H1 (cell line): Measurements from ENCODE around the gene TLE2. TPM values are rescaled to one million over a fixed set of nuclear protein-coding genes. Genes with fewer than 3 reads are reported as not detected.

Experiments used
- CBX5 ChIP-seq: fragments of 300-800, 300-1000 bp; sonication (generic); IDR thresholded peaks from 2 replicates; pipeline ENCODE4 v1.7.1; 2016; ENCODE audit warnings: antibody characterized with exemption, low read length, low read depth
- FOSL1 ChIP-seq: IDR thresholded peaks from 2 replicates; pipeline ENCODE4 v1.6.1; 2011; ENCODE audit warnings: mild to moderate bottlenecking, low read depth, low read length, moderate library complexity; ENCODE audit not compliant: insufficient read depth
- GTF2F1 ChIP-seq: IDR thresholded peaks from 2 replicates; pipeline ENCODE4 v1.6.1; 2012; ENCODE audit warnings: low read depth, low read length, improper control_type of control experiment, borderline replicate concordance
- HDAC6 ChIP-seq: IDR thresholded peaks from one replicate; pipeline ENCODE4 v1.7.1; 2012; ENCODE audit warnings: low read depth, mild to moderate bottlenecking, inconsistent platforms, low read length, moderate library complexity
- JUND ChIP-seq: IDR thresholded peaks from 2 replicates; pipeline ENCODE4 v1.6.1; 2011; ENCODE audit warnings: mild to moderate bottlenecking, improper control_type of control experiment, low read length
- polyA plus RNA-seq, 7 experiments: library from polyadenylated mRNA; depleted of rRNA in 3 of 7; stranded (reverse) in 5 of 7; unstranded in 2 of 7; fragments of >200 nt in 5 of 7; fragments of 200-250 nt in 2 of 7; gene quantifications; 1 replicate in 5 of 7; 2 replicates in 1 of 7; 4 replicates in 1 of 7; pipeline versions ENCODE4 v1.2.1 to v1.2.3, GENCODE V29; 2011 to 2013; ENCODE audit warnings: missing spikeins in 2 of 7, mixed read lengths in 2 of 7
- total RNA-seq: library from RNA; stranded (reverse); fragmentation: NEBNext Ultra II Directional; extraction: Animal tissue kit (Norgen Biotek cat#: 25700); gene quantifications from 2 replicates; pipeline ENCODE4 v1.2.1, GENCODE V29; 2021
- TF ChIP-seq, protein P1 (sequence below): IDR thresholded peaks from 2 replicates; pipeline ENCODE4 v1.6.1; 2012; ENCODE audit warnings: inconsistent platforms

Gene TLE2
- total and polyA plus RNA-seq, 2 of the 8 experiments (the other 6 are each of a cell fraction or from before 2014, with no cell fraction given), result 8.0 to 11.5 TPM

DNA sequence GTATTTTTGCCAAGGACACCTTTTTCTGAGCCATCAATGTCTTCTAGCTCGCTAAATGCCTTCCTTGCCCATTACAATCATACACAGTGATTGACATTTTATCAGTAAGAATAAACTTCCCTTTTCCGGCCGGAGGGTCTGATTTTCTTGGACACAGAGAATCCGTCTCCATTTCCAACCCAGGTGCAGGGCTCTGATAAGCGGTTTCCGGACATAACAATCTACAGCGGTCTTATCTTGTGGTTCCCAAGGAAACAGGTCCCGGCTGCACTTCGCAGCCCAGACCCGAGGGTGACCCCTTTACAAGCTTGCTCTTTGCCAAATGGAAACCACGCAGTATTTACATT, 79.2 kb downstream of the TLE2 start (continued):
- TF ChIP-seq FOSL1 (no peak), JUND (no peak), CBX5 (no peak), GTF2F1 (no peak), HDAC6 (no peak)
- TF ChIP-seq, protein P1, sequence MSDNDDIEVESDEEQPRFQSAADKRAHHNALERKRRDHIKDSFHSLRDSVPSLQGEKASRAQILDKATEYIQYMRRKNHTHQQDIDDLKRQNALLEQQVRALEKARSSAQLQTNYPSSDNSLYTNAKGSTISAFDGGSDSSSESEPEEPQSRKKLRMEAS, result no peak
- TF ChIP-seq, all 59 proteins: peak for 0

Other genes starting within 250 kb of the TLE2 start
- gene SGTA, start 246.0 kb downstream of the TLE2 start, total RNA-seq, result 86.8 and 89.0 TPM in 2 replicates
- gene SGTA, start 246.0 kb downstream of the TLE2 start, polyA plus RNA-seq (2011; rRNA removed), result 130 and 201 TPM in 2 replicates
- gene THOP1, start 243.8 kb downstream of the TLE2 start, total RNA-seq, result 159 and 170 TPM in 2 replicates
- gene THOP1, start 243.8 kb downstream of the TLE2 start, polyA plus RNA-seq (2011; rRNA removed), result 136 and 181 TPM in 2 replicates
- gene ZNF554, start 209.4 kb downstream of the TLE2 start, total RNA-seq, result 3.9 and 5.7 TPM in 2 replicates
- gene ZNF554, start 209.4 kb downstream of the TLE2 start, polyA plus RNA-seq (2011; rRNA removed), result 1.8 and 1.9 TPM in 2 replicates
- 5.4 and 5.7 TPM in 2 replicates for gene ZNF555, start 187.8 kb downstream of the TLE2 start, total RNA-seq
- gene ZNF555, start 187.8 kb downstream of the TLE2 start, polyA plus RNA-seq (2011; rRNA removed), result 1.1 and 1.6 TPM in 2 replicates
- not detected in 2 replicates for gene ZNF556, start 161.9 kb downstream of the TLE2 start, total RNA-seq
- gene ZNF556, start 161.9 kb downstream of the TLE2 start, polyA plus RNA-seq (2011; rRNA removed), result not detected in 2 replicates
- gene ZNF57, start 128.4 kb downstream of the TLE2 start, total RNA-seq, result 8.9 and 9.4 TPM in 2 replicates
- 3.5 and 4.9 TPM in 2 replicates for gene ZNF57, start 128.4 kb downstream of the TLE2 start, polyA plus RNA-seq (2011; rRNA removed)
- gene ZNF77, start 84.3 kb downstream of the TLE2 start, total RNA-seq, result 3.7 and 4.7 TPM in 2 replicates
- gene ZNF77, start 84.3 kb downstream of the TLE2 start, polyA plus RNA-seq (2011; rRNA removed), result 2.3 and 2.9 TPM in 2 replicates
- gene TLE6, start 51.7 kb downstream of the TLE2 start, total RNA-seq, result 1.8 and 2.5 TPM in 2 replicates
- 2.9 and 3.4 TPM in 2 replicates for gene TLE6, start 51.7 kb downstream of the TLE2 start, polyA plus RNA-seq (2011; rRNA removed)
- gene TLE5, start 33.2 kb upstream of the TLE2 start, total RNA-seq, result 187 and 197 TPM in 2 replicates
- gene TLE5, start 33.2 kb upstream of the TLE2 start, polyA plus RNA-seq (2011; rRNA removed), result 285 and 392 TPM in 2 replicates
- gene GNA11, start 65.1 kb upstream of the TLE2 start, total RNA-seq, result 19.9 and 21.1 TPM in 2 replicates
- 6.2 and 13.6 TPM in 2 replicates for gene GNA11, start 65.1 kb upstream of the TLE2 start, polyA plus RNA-seq (2011; rRNA removed)
- 0.25 and 0.26 TPM in 2 replicates for gene GNA15, start 106.8 kb upstream of the TLE2 start, total RNA-seq
- gene GNA15, start 106.8 kb upstream of the TLE2 start, polyA plus RNA-seq (2011; rRNA removed), result 0.36 and 0.45 TPM in 2 replicates
- gene S1PR4, start 149.5 kb upstream of the TLE2 start, total RNA-seq, result not detected in 2 replicates
- 0.05 TPM in 1 of 2 replicates, not detected in the other for gene S1PR4, start 149.5 kb upstream of the TLE2 start, polyA plus RNA-seq (2011; rRNA removed)
- gene NCLN, start 156.7 kb upstream of the TLE2 start, total RNA-seq, result 103 and 105 TPM in 2 replicates
- gene NCLN, start 156.7 kb upstream of the TLE2 start, polyA plus RNA-seq (2011; rRNA removed), result 89.2 and 119 TPM in 2 replicates
- gene CELF5, start 195.4 kb upstream of the TLE2 start, total RNA-seq, result 9.8 and 9.9 TPM in 2 replicates
- gene CELF5, start 195.4 kb upstream of the TLE2 start, polyA plus RNA-seq (2011; rRNA removed), result 15.0 and 18.2 TPM in 2 replicates